Endothelial cell of umbilical vein (primary cell): Measurements from ENCODE around the gene CLDN6. TPM values are rescaled to one million over a fixed set of nuclear protein-coding genes. Genes with fewer than 3 reads are reported as not detected.

ENCODE experiments used
- BruUV-seq: library from RNA; stranded (reverse); fragments of 400-500 nt; replicated peaks from 2 replicates; lab custom pipeline; 2021; lab: Mats Ljungman, UMichigan
- CTCF ChIA-PET: fragments of 300-600, 350-600 bp; sonication (Branson Sonifier 250); formaldehyde crosslinking; loops from one replicate; lab custom pipeline; 2021; ENCODE audit warnings: antibody characterized with exemption, inconsistent platforms; lab: Charles Lee
- POLR2A ChIA-PET: fragments of 300-600, 350-600 bp; sonication (Branson Sonifier 250); formaldehyde crosslinking; loops from one replicate; lab custom pipeline; 2021; ENCODE audit warnings: antibody characterized with exemption, inconsistent platforms; lab: Charles Lee
- DNase-seq: peaks from one replicate; pipeline ENCODE4 v3.0.0-alpha.2; 2011; ENCODE audit warnings: low read depth, low spot score
- FAIRE-seq: peaks from 2 replicates; lab custom pipeline; 2011; peaks lifted over from hg19 to GRCh38; lab: Jason Lieb, UNC
- H2AFZ ChIP-seq: 2 replicates; pipeline ENCODE4 v1.6.0; 2012; ENCODE audit warnings: low read depth, low read length, control low read depth, inconsistent platforms
- H3K27ac ChIP-seq: 2 replicates; pipeline ENCODE4 v1.5.1; 2011; ENCODE audit warnings: low read depth, mild to moderate bottlenecking, control low read depth, low read length, moderate library complexity; ENCODE audit not compliant: insufficient read depth
- H3K27me3 ChIP-seq, 2 experiments: 2 replicates each; pipeline versions ENCODE4 v1.6.0 to v1.6.1; 2011; ENCODE audit warnings: low read length in 2 of 2, mixed read lengths in 1 of 2; ENCODE audit not compliant: control insufficient read depth in 2 of 2, insufficient read depth in 2 of 2
- H3K36me3 ChIP-seq, 2 experiments: 2 replicates in 1 of 2; 3 replicates in 1 of 2; pipeline ENCODE4 v1.5.1; 2011; ENCODE audit warnings: low read length in 2 of 2, mild to moderate bottlenecking in 1 of 2, moderate library complexity in 1 of 2; ENCODE audit not compliant: control insufficient read depth in 2 of 2, insufficient read depth in 2 of 2; ENCODE audit errors: extremely low read depth in 1 of 2
- H3K4me1 ChIP-seq: 3 replicates; pipeline ENCODE4 v1.5.1; 2011; ENCODE audit warnings: mild to moderate bottlenecking, low read length; ENCODE audit not compliant: control insufficient read depth, insufficient read depth; ENCODE audit errors: extremely low read depth
- H3K4me2 ChIP-seq: 2 replicates; pipeline ENCODE4 v1.6.1; 2011; ENCODE audit warnings: low read length, control low read depth, mixed read lengths; ENCODE audit not compliant: insufficient read depth
- H3K4me3 ChIP-seq, 3 experiments: fragments of 200-600 bp in 1 of 3; sonication (generic), shearing (Covaris generic) in 1 of 3; replicated peaks in 1 of 3; 2 replicates each; pipeline ENCODE4 v1.5.1; 2011 to 2016; ENCODE audit warnings: control low read depth in 3 of 3, low read length in 3 of 3, mild to moderate bottlenecking in 2 of 3, inconsistent platforms in 1 of 3, low read depth in 1 of 3, moderate library complexity in 1 of 3; ENCODE audit not compliant: insufficient read depth in 1 of 3
- H3K79me2 ChIP-seq: 2 replicates; pipeline ENCODE4 v1.6.0; 2012; ENCODE audit warnings: low read length, inconsistent platforms; ENCODE audit not compliant: control insufficient read depth, insufficient read depth
- H3K9ac ChIP-seq: replicated peaks from 2 replicates; pipeline ENCODE3; 2011; ENCODE audit warnings: low read length, control low read depth; ENCODE audit not compliant: insufficient read depth; ENCODE audit errors: extremely low read depth
- H3K9me1 ChIP-seq: replicated peaks from 3 replicates; pipeline ENCODE4 v1.6.0; 2011; ENCODE audit warnings: mild to moderate bottlenecking, low read length; ENCODE audit not compliant: control insufficient read depth, insufficient read depth; ENCODE audit errors: extremely low read depth
- H3K9me3 ChIP-seq: replicated peaks from 2 replicates; pipeline ENCODE4 v1.5.1; 2012; ENCODE audit warnings: low read length, inconsistent platforms; ENCODE audit not compliant: control insufficient read depth, insufficient read depth
- H4K20me1 ChIP-seq: replicated peaks from 2 replicates; pipeline ENCODE3; 2011; ENCODE audit warnings: mild to moderate bottlenecking, low read length; ENCODE audit not compliant: control insufficient read depth, insufficient read depth; ENCODE audit errors: extremely low read depth
- CTCF ChIP-seq, 2 donors: IDR thresholded peaks; 1 replicate in 1 of 2; 2 replicates in 1 of 2; pipeline ENCODE4 v1.5.1; 2011; ENCODE audit warnings: low read length in 2 of 2, mild to moderate bottlenecking in 2 of 2, moderate library complexity in 2 of 2, control low read depth in 1 of 2, inconsistent platforms in 1 of 2, low read depth in 1 of 2; ENCODE audit not compliant: insufficient read depth in 1 of 2; ENCODE audit errors: extremely low read depth in 1 of 2
- POLR2AphosphoS5 ChIP-seq: IDR thresholded peaks from 2 replicates; pipeline ENCODE4 v1.6.1; 2012; ENCODE audit warnings: low read depth, mild to moderate bottlenecking, control low read depth, low read length, moderate library complexity; ENCODE audit not compliant: insufficient read depth
- dilution Hi-C: fragments of 300-500 bp; cut with MboI; formaldehyde crosslinking; loops from one replicate; pipeline ENCODE4 v1.15.0; 2019; ENCODE audit warnings: low sequenced_read_pairs; ENCODE audit not compliant: extremely low pct_ligation_motif_present
- intact Hi-C: fragments of 100-400 bp; cut with micrococcal nuclease; formaldehyde crosslinking; loops from one replicate; pipeline ENCODE4 v1.10.0; 2022
- polyA plus RNA-seq, 4 experiments: library from polyadenylated mRNA; depleted of rRNA in 3 of 4; stranded (reverse) in 3 of 4; unstranded in 1 of 4; fragments of >200 nt; gene quantifications; 2 replicates each; pipeline versions ENCODE4 v1.2.1 to v1.2.3, GENCODE V29; 2011 to 2012; ENCODE audit warnings: missing spikeins in 1 of 4
- total RNA-seq: library from RNA; stranded (reverse); gene quantifications from 2 replicates; pipeline ENCODE4 v1.2.3, GENCODE V29; 2021

Gene CLDN6
- total and polyA plus RNA-seq, 2 donors (not counting 3 experiments of a cell fraction or from before 2014, with no cell fraction given) = 0.28 TPM; not detected in 1

- dilution Hi-C loops = no loop called here
Observed at GRCh38 chr16:3058139-3059030, 40.4 kb upstream of the CLDN6 start.

More at GRCh38 chr16:3058139-3059030, 40.4 kb upstream of the CLDN6 start:
- no TSS peak for BruUV-seq
- Histone ChIP-seq H2AFZ (peak overlapping the region; percentile 82), H3K27me3 (no peaks in the 10 kb centered on the region), H3K4me3 (peak overlapping the region; percentile 44 to 64 (median 59)), H3K9me3 (no peaks in the 10 kb centered on the region), H3K9me1 (no peaks in the 10 kb centered on the region), H3K4me2 (peak overlapping the region; percentile 71), H3K9ac (peak overlapping the region; percentile 73), H3K27ac (peak overlapping the region; percentile 40), H3K4me1 (peaks cover 9% of the 10 kb centered on the region), H3K79me2 (no peaks in the 10 kb centered on the region), H4K20me1 (no peaks in the 10 kb centered on the region), H3K36me3 (no peaks in the 10 kb centered on the region)
- TF ChIP-seq CTCF (IDR thresholded peaks at IDR 0.05; ENCODE audit: extremely low read depth in 1 of 2, insufficient read depth in 1 of 2, low read depth in 1 of 2, low read length in 2 of 2) = no peak
- no peak for TF ChIP-seq POLR2AphosphoS5
- FAIRE-seq (no peak), DNase-seq (no peak)
- intact Hi-C loops = loop anchor here (1.0 to 2.0 kb wide), 7 partner anchors 28 to 71 kb away; no protein-coding TSS in a partner anchor
- ChIA-PET CTCF (interaction anchor here (0.6 to 2.9 kb wide), 26 partner anchors 11 to 110 kb away, joined by 3 to 113 read pairs (median 6); partner anchors contain the start of genes TNFRSF12A, ZNF205 and ZNF213), POLR2A (interaction anchor here (0.6 to 2.1 kb wide), 2 partner anchors 10 to 72 kb away, joined by 3 to 5 read pairs; no protein-coding TSS in a partner anchor)
